H9 (cell line): ENCODE results near the gene CPE. TPM values are rescaled to one million over a fixed set of nuclear protein-coding genes. Genes with fewer than 3 reads are reported as not detected.

ENCODE experiments used
- DNase-seq: peaks from one replicate; pipeline ENCODE4 v3.0.0-alpha.2; 2017
- H2AFZ ChIP-seq: one replicate; pipeline ENCODE4 v1.6.1; 2013; ENCODE audit warnings: mild to moderate bottlenecking, low read length, control low read depth, moderate library complexity
- H2AK5ac ChIP-seq: 2 replicates; pipeline ENCODE4 v1.6.1; 2013; ENCODE audit warnings: low read length, control low read depth, mixed read lengths; ENCODE audit not compliant: insufficient read length
- H2BK120ac ChIP-seq: one replicate; pipeline ENCODE4 v1.6.1; 2013; ENCODE audit warnings: low read depth, mild to moderate bottlenecking, low read length, control low read depth, inconsistent platforms; ENCODE audit not compliant: poor library complexity, severe bottlenecking
- H2BK12ac ChIP-seq: 2 replicates; pipeline ENCODE4 v1.6.1; 2013; ENCODE audit warnings: low read length, control low read depth, mixed read lengths, low read depth; ENCODE audit not compliant: insufficient read length
- H2BK15ac ChIP-seq: 2 replicates; pipeline ENCODE4 v1.6.1; 2013; ENCODE audit warnings: low read depth, low read length, control low read depth
- H2BK20ac ChIP-seq: one replicate; pipeline ENCODE4 v1.6.1; 2013; ENCODE audit warnings: low read depth, mild to moderate bottlenecking, low read length, control low read depth, inconsistent platforms; ENCODE audit not compliant: poor library complexity, severe bottlenecking
- H2BK5ac ChIP-seq: 2 replicates; pipeline ENCODE4 v1.6.1; 2013; ENCODE audit warnings: low read length, control low read depth, mixed read lengths; ENCODE audit not compliant: insufficient read length
- H3K14ac ChIP-seq: 2 replicates; pipeline ENCODE4 v1.6.1; 2013; ENCODE audit warnings: low read length, control low read depth; ENCODE audit not compliant: insufficient read depth
- H3K18ac ChIP-seq: 2 replicates; pipeline ENCODE4 v1.6.1; 2013; ENCODE audit warnings: low read depth, mild to moderate bottlenecking, mixed read lengths, low read length, control low read depth; ENCODE audit not compliant: insufficient read length
- H3K23ac ChIP-seq: 2 replicates; pipeline ENCODE4 v1.6.1; 2013; ENCODE audit warnings: low read length, control low read depth, mixed read lengths, low read depth; ENCODE audit not compliant: insufficient read length
- H3K23me2 ChIP-seq: 2 replicates; pipeline ENCODE4 v1.6.1; 2013; ENCODE audit warnings: low read depth, mild to moderate bottlenecking, mixed read lengths, low read length, control low read depth; ENCODE audit not compliant: insufficient read length, poor library complexity, severe bottlenecking
- H3K27ac ChIP-seq: 2 replicates; pipeline ENCODE4 v1.5.1; 2013; ENCODE audit warnings: low read length, control low read depth, mixed read lengths, low read depth; ENCODE audit not compliant: insufficient read length
- H3K27me3 ChIP-seq: 2 replicates; pipeline ENCODE4 v1.6.1; 2013; ENCODE audit warnings: low read length, control low read depth, inconsistent platforms; ENCODE audit not compliant: insufficient read depth
- H3K4ac ChIP-seq: 2 replicates; pipeline ENCODE4 v1.6.1; 2013; ENCODE audit warnings: low read depth, mild to moderate bottlenecking, control low read depth, inconsistent platforms, low read length, moderate library complexity
- H3K4me1 ChIP-seq: 2 replicates; pipeline ENCODE4 v1.6.1; 2013; ENCODE audit warnings: low read length, control low read depth, inconsistent platforms; ENCODE audit not compliant: insufficient read depth
- H3K4me2 ChIP-seq: 2 replicates; pipeline ENCODE4 v1.6.1; 2013; ENCODE audit warnings: low read length, control low read depth, mixed read lengths; ENCODE audit not compliant: insufficient read length, insufficient read depth
- H3K56ac ChIP-seq: 2 replicates; pipeline ENCODE4 v1.6.1; 2013; ENCODE audit warnings: low read depth, mild to moderate bottlenecking, mixed read lengths, low read length, control low read depth; ENCODE audit not compliant: insufficient read length
- H3K79me1 ChIP-seq: 2 replicates; pipeline ENCODE4 v1.6.1; 2013; ENCODE audit warnings: low read depth, mild to moderate bottlenecking, moderate library complexity, low read length, control low read depth, inconsistent platforms; ENCODE audit not compliant: insufficient read depth, poor library complexity, severe bottlenecking
- H3K79me2 ChIP-seq: 2 replicates; pipeline ENCODE4 v1.6.1; 2013; ENCODE audit warnings: low read length, control low read depth, inconsistent platforms; ENCODE audit not compliant: insufficient read depth
- H3K9ac ChIP-seq: 2 replicates; pipeline ENCODE4 v1.6.1; 2013; ENCODE audit warnings: low read length, control low read depth, mixed read lengths; ENCODE audit not compliant: insufficient read length; ENCODE audit errors: extremely low read depth
- H3K9me3 ChIP-seq: one replicate; pipeline ENCODE4 v1.6.1; 2013; ENCODE audit warnings: low read depth, low read length, inconsistent platforms; ENCODE audit not compliant: control insufficient read depth
- H3T11ph ChIP-seq: one replicate; pipeline ENCODE4 v1.6.1; 2013; ENCODE audit warnings: mild to moderate bottlenecking, low read length, control low read depth, inconsistent platforms
- H4K20me1 ChIP-seq: one replicate; pipeline ENCODE4 v1.6.1; 2013; ENCODE audit not compliant: control insufficient read depth, insufficient read length, insufficient read depth
- H4K5ac ChIP-seq: 2 replicates; pipeline ENCODE4 v1.6.1; 2013; ENCODE audit warnings: low read depth, mild to moderate bottlenecking, mixed read lengths, low read length, control low read depth; ENCODE audit not compliant: insufficient read length
- H4K8ac ChIP-seq: replicated peaks from 2 replicates; pipeline ENCODE4 v1.6.1; 2013; ENCODE audit warnings: low read length, control low read depth, mixed read lengths, low read depth; ENCODE audit not compliant: insufficient read length
- H4K91ac ChIP-seq: 2 replicates; pipeline ENCODE4 v1.6.1; 2013; ENCODE audit warnings: low read depth, mild to moderate bottlenecking, moderate library complexity, mixed read lengths, low read length, control low read depth; ENCODE audit not compliant: insufficient read length
- H3K27ac Mint-ChIP-seq, 3 experiments: 2 replicates in 2 of 3; 3 replicates in 1 of 3; pipeline ENCODE4 v1.8.0; 2020 to 2021; ENCODE audit warnings: mixed read lengths in 3 of 3, mild to moderate bottlenecking in 1 of 3, moderate library complexity in 1 of 3
- H3K27me3 Mint-ChIP-seq: 2 replicates; pipeline ENCODE4 v1.8.0; 2021; ENCODE audit warnings: low read depth, mild to moderate bottlenecking, moderate library complexity, mixed read lengths
- H3K36me3 Mint-ChIP-seq, 3 experiments: 2 replicates in 2 of 3; 3 replicates in 1 of 3; pipeline ENCODE4 v1.8.0; 2020 to 2021; ENCODE audit warnings: low read depth in 3 of 3, mixed read lengths in 3 of 3; ENCODE audit not compliant: insufficient read depth in 1 of 3
- H3K4me1 Mint-ChIP-seq, 2 experiments: 2 replicates each; pipeline ENCODE4 v1.8.0; 2020; ENCODE audit warnings: mixed read lengths in 2 of 2
- H3K4me3 Mint-ChIP-seq, 2 experiments: 2 replicates in 1 of 2; 3 replicates in 1 of 2; pipeline ENCODE4 v1.8.0; 2020 to 2021; ENCODE audit warnings: mild to moderate bottlenecking in 2 of 2, mixed read lengths in 2 of 2, moderate library complexity in 1 of 2
- H3K9me3 Mint-ChIP-seq, 2 experiments: 2 replicates in 1 of 2; 3 replicates in 1 of 2; pipeline ENCODE4 v1.8.0; 2020; ENCODE audit warnings: mild to moderate bottlenecking in 2 of 2, mixed read lengths in 2 of 2, moderate library complexity in 1 of 2
- CTCF ChIP-seq: fragments of 200-600 bp; sonication (generic); conservative IDR thresholded peaks from 3 replicates; pipeline ENCODE4 v1.8.0; 2021; ENCODE audit warnings: antibody characterized with exemption, mild to moderate bottlenecking
- WGBS: extraction: QIAGEN DNeasy Blood & Tissue Kit; methylation state at CpG from one replicate; pipeline ENCODE4 v1.1.7; 2013; ENCODE audit warnings: missing lambda C conversion rate, low lambda C conversion rate, mixed read lengths; ENCODE audit not compliant: insufficient read length; ENCODE audit errors: extremely low coverage; 5-methylcytosine and 5-hydroxymethylcytosine counted together
- total RNA-seq: library from RNA; stranded (reverse); gene quantifications from 2 replicates; pipeline ENCODE4 v1.2.1, GENCODE V29; 2021

Gene CPE
- total RNA-seq, 1 experiment from 2014 or later, result 10.0 TPM

DNA sequence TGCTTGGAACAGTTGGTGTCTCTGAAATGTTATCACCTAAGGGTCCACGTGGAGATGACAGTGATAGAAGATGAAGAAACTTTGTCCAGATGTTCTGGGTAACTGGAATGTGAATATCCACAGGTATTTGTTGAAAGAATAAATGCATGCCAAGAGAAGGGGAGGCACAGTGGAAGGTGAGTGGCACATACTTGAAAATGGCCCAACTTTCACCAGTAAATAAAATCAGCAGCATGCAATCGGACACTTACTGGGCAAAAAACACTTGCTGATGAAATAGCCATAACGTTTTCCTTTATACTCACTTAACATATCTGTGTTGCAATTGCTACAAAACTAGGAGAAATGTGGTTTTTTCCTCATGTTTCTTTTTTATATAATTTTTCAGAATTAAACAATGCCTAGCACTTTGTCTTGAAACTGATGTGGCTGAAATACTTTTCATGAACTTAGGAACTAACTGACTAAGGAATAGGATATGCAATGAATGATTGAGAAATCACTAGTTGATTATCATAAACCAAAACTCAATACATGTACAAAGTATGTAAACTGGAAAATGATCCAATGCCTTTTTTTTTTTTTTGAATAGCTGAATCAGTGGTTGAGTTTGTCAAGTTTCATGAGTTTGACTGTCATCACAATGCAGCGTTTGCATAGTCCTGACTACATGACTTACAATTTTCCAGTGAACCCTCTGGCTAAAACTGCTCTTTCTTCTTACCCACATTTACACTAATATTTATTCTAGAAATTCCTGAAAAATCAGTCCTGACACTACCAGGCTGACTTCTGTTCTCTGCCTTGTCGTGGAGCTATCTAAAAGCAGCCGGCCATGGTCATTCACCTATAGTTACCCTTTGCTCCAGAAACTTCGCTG, 127.4 kb downstream of the CPE start:
- Histone ChIP-seq H4K8ac (no peak overlapping the region), H3K27ac (no peak overlapping the region), H3K4me1 (no peaks in the 10 kb centered on the region), H3K4me2 (no peak overlapping the region), H3K14ac (no peak overlapping the region), H2BK120ac (no peak overlapping the region), H4K20me1 (no peaks in the 10 kb centered on the region), H2AFZ (no peak overlapping the region), H3T11ph (no peak overlapping the region), H4K5ac (no peak overlapping the region), H3K56ac (no peak overlapping the region), H3K79me1 (no peaks in the 10 kb centered on the region), H2BK5ac (no peak overlapping the region), H2BK20ac (no peak overlapping the region), H4K91ac (no peak overlapping the region), H3K79me2 (no peaks in the 10 kb centered on the region), H3K23me2 (no peaks in the 10 kb centered on the region), H2AK5ac (no peak overlapping the region), H3K9me3 (no peaks in the 10 kb centered on the region), H3K4ac (no peak overlapping the region), H3K27me3 (no peaks in the 10 kb centered on the region), H2BK15ac (no peak overlapping the region), H3K23ac (no peak overlapping the region), H2BK12ac (no peak overlapping the region), H3K18ac (no peak overlapping the region), H3K9ac (no peak overlapping the region)
- Mint-ChIP-seq H3K27ac (no peak overlapping the region), H3K4me1 (no peaks in the 10 kb centered on the region), H3K36me3 (no peaks in the 10 kb centered on the region), H3K9me3 (no peaks in the 10 kb centered on the region), H3K4me3 (no peak overlapping the region), H3K27me3 (no peaks in the 10 kb centered on the region)
- TF ChIP-seq CTCF, result no peak
- WGBS, result no CpG with 5 or more reads among the region's 7 CpGs
- no peak for DNase-seq
